Fibroblast of pulmonary artery (primary cell): ENCODE results near the gene TBC1D10B.

Source experiments
- DNase-seq: peaks from one replicate; pipeline ENCODE4 v3.0.0-alpha.2; 2010; ENCODE audit warnings: low read depth
- H3K4me3 ChIP-seq: replicated peaks from 2 replicates; pipeline ENCODE4 v1.5.1; 2011; ENCODE audit warnings: low read depth, mild to moderate bottlenecking, control low read depth, low read length, moderate library complexity
- TF ChIP-seq, protein P1 (sequence below): IDR thresholded peaks from 2 replicates; pipeline ENCODE4 v1.5.1; 2011; ENCODE audit warnings: mild to moderate bottlenecking, control low read depth, low read length, inconsistent platforms; ENCODE audit errors: missing control alignments

Gene TBC1D10B

DNA sequence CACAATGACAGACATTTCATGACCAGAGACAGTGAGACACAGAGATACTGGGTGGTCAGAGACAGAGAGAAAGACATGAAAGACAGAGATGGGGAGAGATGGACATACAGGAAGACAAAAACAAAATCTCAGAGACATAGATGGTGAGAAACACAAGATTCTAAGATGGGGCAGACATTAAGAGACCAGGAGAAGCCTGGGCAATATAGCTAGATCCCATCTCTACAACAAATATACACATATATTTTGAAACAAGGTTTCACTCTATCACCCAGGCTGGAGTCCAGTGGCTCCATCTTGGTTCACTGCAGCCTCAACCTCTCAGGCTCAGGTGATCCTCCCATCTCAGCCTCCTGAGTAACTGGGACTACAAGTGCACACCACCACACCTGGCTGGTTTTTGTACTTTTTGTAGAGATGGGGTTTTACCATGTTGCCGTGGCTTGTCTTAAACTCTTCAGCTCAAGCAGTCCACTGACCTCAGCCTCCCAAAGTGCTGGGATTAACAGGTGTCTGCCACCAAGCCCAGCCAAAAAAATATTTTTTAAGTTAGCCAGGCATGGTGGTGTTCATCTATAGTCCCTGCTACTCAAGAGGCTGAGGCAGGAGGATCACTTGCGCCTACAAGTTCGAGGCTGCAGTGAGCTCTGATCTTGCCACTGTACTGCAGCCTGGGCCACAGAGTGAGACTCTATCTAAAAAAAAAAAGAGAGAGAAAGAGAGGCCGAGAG lies 9.9 kb upstream of the TBC1D10B start:
- H3K4me3 ChIP-seq, result no peak overlapping the region
- DNase-seq, result no peak
- TF ChIP-seq, protein P1, sequence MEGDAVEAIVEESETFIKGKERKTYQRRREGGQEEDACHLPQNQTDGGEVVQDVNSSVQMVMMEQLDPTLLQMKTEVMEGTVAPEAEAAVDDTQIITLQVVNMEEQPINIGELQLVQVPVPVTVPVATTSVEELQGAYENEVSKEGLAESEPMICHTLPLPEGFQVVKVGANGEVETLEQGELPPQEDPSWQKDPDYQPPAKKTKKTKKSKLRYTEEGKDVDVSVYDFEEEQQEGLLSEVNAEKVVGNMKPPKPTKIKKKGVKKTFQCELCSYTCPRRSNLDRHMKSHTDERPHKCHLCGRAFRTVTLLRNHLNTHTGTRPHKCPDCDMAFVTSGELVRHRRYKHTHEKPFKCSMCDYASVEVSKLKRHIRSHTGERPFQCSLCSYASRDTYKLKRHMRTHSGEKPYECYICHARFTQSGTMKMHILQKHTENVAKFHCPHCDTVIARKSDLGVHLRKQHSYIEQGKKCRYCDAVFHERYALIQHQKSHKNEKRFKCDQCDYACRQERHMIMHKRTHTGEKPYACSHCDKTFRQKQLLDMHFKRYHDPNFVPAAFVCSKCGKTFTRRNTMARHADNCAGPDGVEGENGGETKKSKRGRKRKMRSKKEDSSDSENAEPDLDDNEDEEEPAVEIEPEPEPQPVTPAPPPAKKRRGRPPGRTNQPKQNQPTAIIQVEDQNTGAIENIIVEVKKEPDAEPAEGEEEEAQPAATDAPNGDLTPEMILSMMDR, result no peak

DNA sequence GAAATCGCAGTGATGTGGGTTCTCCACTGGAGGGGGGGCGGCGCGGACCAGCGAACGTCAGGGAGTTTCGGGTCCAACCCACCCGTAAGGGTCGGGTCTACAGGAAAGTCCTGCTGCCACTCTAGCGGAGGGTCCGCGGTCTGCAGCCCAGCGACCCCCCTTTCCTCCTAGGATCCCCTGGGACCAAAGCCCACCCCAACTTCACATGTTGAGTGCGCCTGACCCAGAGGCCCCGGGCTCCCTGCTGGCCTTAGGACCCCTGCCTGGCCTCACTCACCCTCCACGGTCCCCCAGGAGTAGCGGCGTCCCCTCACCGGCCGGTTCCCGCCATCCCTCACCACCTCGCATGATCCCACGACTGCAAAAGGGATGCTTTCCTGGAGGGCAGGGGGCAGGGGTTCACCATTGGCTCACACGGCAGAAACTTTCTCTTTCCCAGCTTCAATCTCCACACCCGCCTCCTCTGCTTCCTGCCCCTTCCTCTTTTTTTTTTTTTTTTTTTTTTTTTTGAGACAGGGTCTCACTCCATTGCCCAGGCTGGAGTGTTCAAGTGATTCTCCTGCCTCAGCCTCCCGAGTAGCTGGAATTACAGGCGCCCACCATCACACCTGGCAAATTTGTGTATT lies 9.0 kb upstream of the TBC1D10B start:
- peak overlapping the region; percentile 77 for H3K4me3 ChIP-seq
- no peak for DNase-seq
- TF ChIP-seq, protein P1, result no peak

DNA sequence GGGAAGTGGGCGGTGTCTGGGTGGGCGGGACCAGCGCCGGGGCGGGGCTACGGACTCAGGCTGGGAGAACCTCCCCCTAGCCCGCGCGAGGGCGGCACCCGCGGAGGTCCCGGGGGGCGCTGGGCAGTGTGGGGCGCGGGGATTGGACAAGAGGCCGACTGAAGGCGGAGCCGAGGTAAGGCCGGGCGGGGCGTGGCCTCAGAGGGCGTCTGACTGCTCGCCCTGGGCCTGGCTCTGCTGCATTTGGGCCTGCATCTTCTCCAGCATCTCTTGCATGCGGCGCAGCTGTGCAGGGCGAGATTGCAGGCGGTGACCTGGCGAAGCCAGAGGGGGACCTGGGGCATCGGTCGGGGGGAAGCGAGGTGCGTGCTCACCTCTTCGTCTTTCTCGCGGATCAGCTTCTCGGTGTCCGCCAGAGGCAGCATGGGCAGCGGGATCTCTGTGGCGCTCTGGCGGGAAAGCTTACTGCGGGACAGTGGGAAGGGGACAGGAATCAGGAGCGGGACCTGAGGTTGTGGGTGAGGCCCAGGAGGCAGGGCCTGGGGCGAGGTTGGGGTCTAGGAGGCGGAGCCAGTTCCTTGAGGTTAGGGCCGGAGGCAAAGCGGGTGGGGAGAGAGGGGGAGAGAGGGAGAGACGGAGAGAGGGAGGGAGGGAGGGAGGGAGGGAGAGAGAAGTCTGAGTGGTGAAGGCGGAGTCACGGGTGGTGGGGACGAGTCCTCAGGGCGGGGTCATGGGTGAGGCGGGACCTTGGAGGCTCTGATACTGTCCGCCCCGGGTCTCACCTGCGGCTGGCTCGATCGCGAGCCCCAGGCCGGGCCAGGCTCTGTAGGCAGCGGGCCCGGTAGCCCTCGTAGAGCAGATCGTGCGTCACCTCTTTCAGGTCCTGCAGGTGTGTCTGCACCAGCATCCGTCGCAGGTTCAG lies 8.2 kb upstream of the TBC1D10B start:
- TF ChIP-seq, protein P1, result peak; percentile 28
- peak overlapping the region; percentile 77 for H3K4me3 ChIP-seq
- DNase-seq, result peak; percentile 98

DNA sequence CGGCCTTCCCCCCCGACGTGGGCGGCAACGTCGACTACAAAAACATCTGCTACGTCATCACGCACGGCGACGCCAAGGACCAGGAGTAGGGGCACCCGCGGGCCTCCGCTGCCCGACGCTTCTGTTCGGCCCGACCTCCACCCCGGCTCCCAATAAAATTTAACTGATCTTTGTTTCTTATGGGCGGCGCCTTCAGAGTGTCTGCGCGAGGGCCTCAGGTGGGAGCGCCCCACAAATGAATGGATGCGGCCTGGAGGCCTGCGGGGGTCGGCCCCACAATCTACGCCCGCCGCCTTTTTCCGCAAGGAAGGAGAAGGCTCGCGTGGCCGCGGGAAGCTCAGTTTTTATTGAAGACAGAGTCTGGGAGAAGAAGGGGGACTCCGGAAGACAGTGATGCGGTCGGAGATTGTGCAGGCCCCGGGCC lies 7.5 kb upstream of the TBC1D10B start:
- TF ChIP-seq, protein P1, result no peak
- H3K4me3 ChIP-seq, result peak overlapping the region; percentile 77
- peak; percentile 93 for DNase-seq

DNA sequence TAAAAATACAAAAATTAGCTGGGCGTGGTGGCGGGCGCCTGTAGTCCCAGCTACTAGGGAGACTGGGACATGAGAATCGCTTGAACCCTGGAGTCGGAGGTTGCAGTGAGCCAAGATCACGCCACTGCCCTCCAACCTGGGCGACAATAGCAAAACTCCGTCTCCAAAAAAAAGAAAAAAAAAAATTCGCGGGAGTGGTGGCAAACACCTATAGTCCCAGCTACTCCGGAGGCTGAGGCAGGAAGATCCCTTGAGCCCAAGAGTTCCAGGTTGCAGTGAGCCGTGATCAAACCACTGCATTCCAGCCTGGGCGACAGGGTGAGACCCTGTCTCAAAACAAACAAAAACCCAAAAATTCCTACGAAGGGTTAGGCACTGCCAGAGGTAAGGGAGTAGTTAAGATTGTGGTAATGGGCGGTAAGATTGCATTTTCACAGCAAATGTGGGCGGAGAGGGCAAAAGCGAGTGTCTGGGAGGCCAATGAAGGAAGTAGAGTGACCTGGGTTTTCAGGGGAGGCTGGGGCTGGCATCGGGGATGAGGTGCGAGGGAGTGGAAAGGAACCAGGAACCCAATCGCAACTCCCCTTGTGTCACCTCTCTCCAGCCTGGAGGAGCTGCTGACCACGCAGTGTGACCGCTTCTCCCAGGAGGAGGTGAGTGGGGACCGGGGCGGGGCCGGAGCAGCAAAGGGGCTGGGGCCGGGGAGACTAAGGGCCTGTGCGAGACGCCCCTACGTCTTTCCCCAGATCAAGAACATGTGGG lies 6.9 kb upstream of the TBC1D10B start:
- DNase-seq, result no peak
- peak overlapping the region; percentile 77 for H3K4me3 ChIP-seq
- TF ChIP-seq, protein P1, result no peak

DNA sequence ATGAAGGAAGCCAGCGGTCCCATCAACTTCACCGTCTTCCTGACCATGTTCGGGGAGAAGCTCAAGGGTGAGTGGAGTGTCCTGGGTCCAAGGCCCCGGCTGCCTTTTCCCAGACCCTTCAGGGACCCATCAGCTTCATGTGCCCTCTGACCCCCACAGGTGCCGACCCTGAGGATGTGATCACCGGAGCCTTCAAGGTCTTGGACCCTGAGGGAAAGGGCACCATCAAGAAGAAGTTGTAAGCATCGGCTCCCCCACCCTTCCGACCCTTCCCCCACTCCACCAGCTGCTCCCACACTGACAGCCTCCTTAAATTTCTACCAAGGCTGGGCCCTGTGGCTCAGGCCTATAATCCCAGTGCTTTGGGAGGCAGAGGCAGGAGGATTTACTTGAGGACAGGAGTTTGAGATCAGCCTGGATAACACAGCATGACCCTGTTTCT lies 6.2 kb upstream of the TBC1D10B start:
- H3K4me3 ChIP-seq, result no peak overlapping the region
- TF ChIP-seq, protein P1, result no peak
- no peak for DNase-seq
